Glutamatergic neuron (in vitro differentiated cells): Measurements from ENCODE around the gene ZNF784. TPM values are rescaled to one million over a fixed set of nuclear protein-coding genes. Genes with fewer than 3 reads are reported as not detected.
A peak's percentile ranks its signal among the peaks of the same experiment; 100 is the strongest.

Experiments
- DNase-seq: peaks from one replicate; pipeline ENCODE4 v3.0.0; 2022
- H3K27ac Mint-ChIP-seq: one replicate; pipeline ENCODE4 v1.8.0; 2020; ENCODE audit warnings: mild to moderate bottlenecking, mixed read lengths, inconsistent platforms; ENCODE audit not compliant: unreplicated experiment
- H3K27me3 Mint-ChIP-seq: one replicate; pipeline ENCODE4 v1.8.0; 2020; ENCODE audit warnings: mild to moderate bottlenecking, moderate library complexity, mixed read lengths, inconsistent platforms; ENCODE audit not compliant: unreplicated experiment
- H3K36me3 Mint-ChIP-seq: one replicate; pipeline ENCODE4 v1.8.0; 2020; ENCODE audit warnings: mild to moderate bottlenecking, mixed read lengths, inconsistent platforms; ENCODE audit not compliant: unreplicated experiment
- H3K4me1 Mint-ChIP-seq: one replicate; pipeline ENCODE4 v1.8.0; 2020; ENCODE audit warnings: mild to moderate bottlenecking, low read depth, mixed read lengths, inconsistent platforms; ENCODE audit not compliant: unreplicated experiment
- H3K4me3 Mint-ChIP-seq: one replicate; pipeline ENCODE4 v1.8.0; 2020; ENCODE audit warnings: mild to moderate bottlenecking, mixed read lengths, inconsistent platforms; ENCODE audit not compliant: unreplicated experiment
- H3K9me3 Mint-ChIP-seq: one replicate; pipeline ENCODE4 v1.8.0; 2020; ENCODE audit warnings: mild to moderate bottlenecking, moderate library complexity, mixed read lengths, inconsistent platforms; ENCODE audit not compliant: unreplicated experiment
- CTCF ChIP-seq: fragments of 200-600 bp; sonication (generic); IDR thresholded peaks from one replicate; pipeline ENCODE4 v1.5.0; 2021; ENCODE audit not compliant: partially characterized antibody, unreplicated experiment
- total RNA-seq: library from RNA; stranded (reverse); fragmentation: NEBNext Ultra II Directional; extraction: Animal tissue kit (Norgen Biotek cat#: 25700); gene quantifications from one replicate; pipeline ENCODE4 v1.2.1, GENCODE V29; 2021; ENCODE audit not compliant: unreplicated experiment

Gene ZNF784
- total RNA-seq, 1 donor from 2014 or later: 8.4 TPM

DNA sequence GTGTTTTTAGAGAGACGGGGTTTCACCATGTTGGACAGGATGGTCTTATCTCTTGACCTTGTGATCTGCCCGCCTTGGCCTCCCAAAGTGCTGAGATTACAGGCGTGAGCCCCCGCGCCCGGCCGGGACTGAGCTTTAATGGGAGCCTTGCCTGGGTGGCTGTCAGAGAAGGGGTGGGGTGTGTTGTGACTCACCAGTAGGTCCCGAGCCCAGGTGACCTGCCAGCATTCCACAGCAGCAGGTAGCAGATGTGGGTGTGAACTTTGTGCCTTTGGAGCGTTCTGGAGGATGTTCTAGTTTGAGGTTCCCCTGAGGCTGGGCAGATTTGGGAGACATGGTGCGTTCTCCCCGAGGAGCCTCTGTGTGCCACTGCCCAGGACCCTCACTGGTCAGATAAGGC is 43.6 kb upstream of the ZNF784 start:
- no peak for TF ChIP-seq CTCF
- Mint-ChIP-seq H3K4me1 (peaks cover 11% of the 10 kb centered on the region), H3K36me3 (no peaks in the 10 kb centered on the region), H3K9me3 (peaks cover 21% of the 10 kb centered on the region), H3K27ac (no peak overlapping the region), H3K27me3 (peaks cover 10% of the 10 kb centered on the region), H3K4me3 (no peak overlapping the region)
- no peak for DNase-seq

- H3K27ac Mint-ChIP-seq: peak overlapping the region; percentile 5
- TF ChIP-seq CTCF: no peak
- H3K27me3 Mint-ChIP-seq: peaks cover 10% of the 10 kb centered on the region
- H3K4me1 Mint-ChIP-seq: peaks cover 11% of the 10 kb centered on the region
- peaks cover 21% of the 10 kb centered on the region for H3K9me3 Mint-ChIP-seq
- no peak for DNase-seq
- no peaks in the 10 kb centered on the region for H3K36me3 Mint-ChIP-seq
- H3K4me3 Mint-ChIP-seq: no peak overlapping the region
These were observed 43.1 kb upstream of the ZNF784 start for GRCh38 chr19:55667511-55667910.

DNA sequence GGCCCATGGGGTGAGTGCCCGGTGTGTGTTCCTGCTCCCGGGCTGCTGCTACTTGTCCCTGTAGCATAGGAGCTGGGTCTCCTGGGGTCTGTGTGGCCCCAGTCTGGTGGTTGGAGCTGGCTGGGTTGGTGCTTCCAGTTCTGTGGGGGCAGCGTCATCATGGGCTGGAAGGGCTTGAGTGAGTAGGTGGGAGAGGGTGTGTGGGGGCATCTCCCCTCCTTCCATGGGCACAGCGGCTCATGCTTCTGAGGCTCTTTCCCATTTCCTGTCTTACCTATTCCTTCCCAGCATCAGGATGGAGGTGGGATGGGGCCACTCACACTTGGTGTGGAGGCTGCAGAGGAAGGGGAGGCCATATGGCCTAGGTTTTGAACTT is 42.6 kb upstream of the ZNF784 start:
- H3K27me3 Mint-ChIP-seq: peaks cover 10% of the 10 kb centered on the region
- no peak for TF ChIP-seq CTCF
- H3K4me1 Mint-ChIP-seq: peaks cover 8% of the 10 kb centered on the region
- H3K4me3 Mint-ChIP-seq: no peak overlapping the region
- H3K36me3 Mint-ChIP-seq: no peaks in the 10 kb centered on the region
- DNase-seq: no peak
- peak overlapping the region; percentile 5 for H3K27ac Mint-ChIP-seq
- peaks cover 20% of the 10 kb centered on the region for H3K9me3 Mint-ChIP-seq

GRCh38 chr19:55666343-55667005 is 42.1 kb upstream of the ZNF784 start:
- no peak for DNase-seq
- Mint-ChIP-seq H3K4me1 (peaks cover 6% of the 10 kb centered on the region), H3K27ac (no peak overlapping the region), H3K36me3 (no peaks in the 10 kb centered on the region), H3K27me3 (peaks cover 9% of the 10 kb centered on the region), H3K4me3 (no peak overlapping the region), H3K9me3 (peaks cover 20% of the 10 kb centered on the region)
- no peak for TF ChIP-seq CTCF

GRCh38 chr19:55663846-55664536 is 39.6 kb upstream of the ZNF784 start:
- Mint-ChIP-seq H3K9me3 (peaks cover 15% of the 10 kb centered on the region), H3K27me3 (no peaks in the 10 kb centered on the region), H3K36me3 (no peaks in the 10 kb centered on the region), H3K27ac (no peak overlapping the region), H3K4me3 (no peak overlapping the region), H3K4me1 (peaks cover 4% of the 10 kb centered on the region)
- no peak for TF ChIP-seq CTCF
- DNase-seq: no peak
